ENCODE results near the gene NECAP2. TPM values are rescaled to one million over a fixed set of nuclear protein-coding genes. Genes with fewer than 3 reads are reported as not detected.
"Not testable (repeated sequence)": the region's sequence is repeated elsewhere in the genome, so short reads cannot be mapped to it uniquely, and the experiment has no call there.

NECAP2 gene
- total RNA-seq, 2 donors from 2014 or later, result 58.8 to 69.5 TPM

DNA sequence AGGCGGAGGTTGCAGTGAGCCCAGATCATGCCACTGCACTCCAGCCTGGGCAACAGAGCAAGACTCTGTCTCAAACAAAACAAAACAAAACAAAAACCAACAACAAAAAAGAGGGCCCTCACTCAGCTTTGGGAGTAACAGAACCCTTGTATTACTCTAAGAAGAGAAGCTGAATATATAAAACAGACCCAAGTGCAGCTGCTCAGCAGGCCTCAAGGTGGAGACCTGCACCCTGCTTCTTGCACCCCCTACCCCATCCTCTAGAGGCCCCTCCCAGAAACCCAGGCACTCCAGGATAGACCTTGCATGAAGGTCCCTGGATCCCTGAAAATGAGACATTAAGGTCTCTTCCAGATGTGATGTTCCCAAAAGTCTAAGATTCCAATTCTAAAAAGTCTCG is 34.4 kb downstream of the NECAP2 start:
- H3K36me3 Mint-ChIP-seq; H3K27ac Mint-ChIP-seq; H3K9me3 Mint-ChIP-seq; DNase-seq (ENCODE audit: low spot score in 2 of 2): not testable (repeated sequence)
- peak; percentile 56 to 58 for ATAC-seq

- not testable (repeated sequence) for H3K36me3 Mint-ChIP-seq, H3K9me3 Mint-ChIP-seq
Measured at GRCh38 chr1:16475771-16476770, 35.5 kb downstream of the NECAP2 start.

DNA sequence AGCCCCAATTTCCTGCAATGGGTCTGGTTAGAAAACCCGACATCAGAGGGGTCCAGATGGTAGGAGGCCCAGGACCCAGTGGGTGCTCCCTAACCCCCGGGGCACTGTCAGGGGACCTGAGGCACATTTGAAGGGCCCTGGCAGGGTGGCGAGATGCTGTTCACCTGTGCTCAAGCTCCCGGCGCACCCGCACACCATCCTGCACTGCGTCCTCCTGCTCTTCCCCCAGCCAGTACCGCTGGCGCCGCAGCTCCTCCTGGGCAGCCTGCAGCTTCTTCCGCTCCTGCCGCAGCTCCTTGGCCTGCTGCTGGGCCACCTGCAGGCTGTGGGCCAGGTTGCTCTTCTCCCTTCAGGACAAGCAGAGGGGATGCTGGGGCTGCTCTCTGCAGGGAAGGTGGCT is 37.6 kb downstream of the NECAP2 start:
- Mint-ChIP-seq H3K27ac (peak overlapping the region in 1 of 2 donors; percentile 46), H3K36me3 (no peaks in the 10 kb centered on the region), H3K9me3 (no peaks in the 10 kb centered on the region)
- ATAC-seq (peak in 1 of 2 donors; percentile 19), DNase-seq (ENCODE audit: low spot score in 2 of 2) (no peak)

More at GRCh38 chr1:16475771-16476770, 35.5 kb downstream of the NECAP2 start:
- ATAC-seq, result peak in 1 of 2 donors; percentile 27
- not testable (repeated sequence) for DNase-seq (ENCODE audit: low spot score in 2 of 2); H3K27ac Mint-ChIP-seq

- ATAC-seq; DNase-seq (ENCODE audit: low spot score in 2 of 2); H3K36me3 Mint-ChIP-seq; H3K27ac Mint-ChIP-seq; H3K9me3 Mint-ChIP-seq: not testable (repeated sequence)
Measured at GRCh38 chr1:16483146-16483545, 42.6 kb downstream of the NECAP2 start.

DNA sequence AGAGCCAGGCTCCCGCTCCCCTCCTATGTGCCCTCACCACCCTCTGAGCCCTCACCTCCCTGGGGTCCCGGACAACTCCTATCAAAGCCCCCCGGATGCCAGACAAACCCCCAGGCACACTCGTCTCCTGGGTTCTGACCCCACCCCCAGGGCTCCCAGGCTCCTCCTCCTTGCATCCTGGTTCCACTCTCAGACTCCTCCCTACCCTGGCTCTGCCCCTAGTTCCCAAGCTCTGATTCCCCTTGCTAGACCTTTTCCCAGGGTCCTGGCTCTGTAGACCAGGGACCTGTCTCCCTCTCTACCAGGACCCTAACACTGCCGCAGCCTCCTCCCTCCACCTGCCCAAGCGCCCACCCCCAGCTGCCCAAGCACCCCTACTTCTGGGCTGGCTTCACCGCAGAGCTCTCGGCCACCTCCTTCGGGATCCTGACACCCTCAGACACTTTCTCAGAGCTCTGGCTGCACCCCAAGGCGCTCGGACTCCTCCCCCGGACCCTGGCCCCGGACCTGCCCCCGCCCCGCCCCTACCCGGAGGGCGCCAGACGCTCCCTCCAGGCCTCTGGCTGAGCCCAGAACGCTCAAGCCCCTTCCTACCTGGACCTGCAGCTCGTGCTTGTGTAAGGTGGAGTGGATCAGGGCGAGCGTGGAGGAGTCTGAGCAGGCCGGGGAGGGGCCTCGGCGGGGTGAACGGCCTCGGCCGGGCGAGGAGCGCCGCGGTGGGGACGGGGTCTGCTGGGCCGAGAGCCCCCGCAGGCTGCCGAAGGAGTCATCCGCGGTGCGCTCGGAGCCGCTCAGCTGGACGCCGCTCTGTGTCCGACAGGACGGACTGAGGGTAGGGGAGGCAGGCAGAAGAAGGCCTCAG is 43.3 kb downstream of the NECAP2 start:
- H3K9me3 Mint-ChIP-seq; H3K36me3 Mint-ChIP-seq; ATAC-seq; H3K27ac Mint-ChIP-seq; DNase-seq (ENCODE audit: low spot score in 2 of 2): not testable (repeated sequence)

DNA sequence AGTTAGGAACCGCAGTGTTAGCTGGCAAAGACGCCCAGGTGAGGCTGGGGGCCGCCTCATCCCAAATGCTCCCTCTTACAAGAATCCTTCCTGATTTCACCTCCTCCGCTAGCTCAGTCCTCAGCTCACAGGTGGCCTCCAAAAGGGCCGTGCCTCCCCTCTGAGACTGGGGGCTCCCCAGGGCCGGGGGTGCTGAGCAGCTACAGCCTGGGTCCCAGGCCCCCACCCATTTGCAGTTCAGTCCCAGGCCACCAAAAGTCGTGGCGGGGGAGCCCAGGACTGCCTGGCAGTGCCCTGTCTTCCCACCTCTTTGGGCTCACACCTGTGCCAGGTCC is 43.9 kb downstream of the NECAP2 start:
- no peaks in the 10 kb centered on the region for H3K9me3 Mint-ChIP-seq
- DNase-seq (ENCODE audit: low spot score in 2 of 2) (no peak), ATAC-seq (no peak)
- H3K36me3 Mint-ChIP-seq, result no peaks in the 10 kb centered on the region
- peak overlapping the region in 1 of 2 donors; percentile 30 for H3K27ac Mint-ChIP-seq

- ATAC-seq (no peak), DNase-seq (ENCODE audit: low spot score in 2 of 2) (no peak)
- Mint-ChIP-seq H3K9me3 (no peaks in the 10 kb centered on the region), H3K36me3 (no peaks in the 10 kb centered on the region), H3K27ac (peak overlapping the region in 1 of 2 donors; percentile 30)
Measured at GRCh38 chr1:16484931-16485330, 44.4 kb downstream of the NECAP2 start.

- not testable (repeated sequence) for DNase-seq (ENCODE audit: low spot score in 2 of 2); H3K27ac Mint-ChIP-seq; H3K36me3 Mint-ChIP-seq; H3K9me3 Mint-ChIP-seq; ATAC-seq
Measured at GRCh38 chr1:16486316-16486715, 45.8 kb downstream of the NECAP2 start.

DNA sequence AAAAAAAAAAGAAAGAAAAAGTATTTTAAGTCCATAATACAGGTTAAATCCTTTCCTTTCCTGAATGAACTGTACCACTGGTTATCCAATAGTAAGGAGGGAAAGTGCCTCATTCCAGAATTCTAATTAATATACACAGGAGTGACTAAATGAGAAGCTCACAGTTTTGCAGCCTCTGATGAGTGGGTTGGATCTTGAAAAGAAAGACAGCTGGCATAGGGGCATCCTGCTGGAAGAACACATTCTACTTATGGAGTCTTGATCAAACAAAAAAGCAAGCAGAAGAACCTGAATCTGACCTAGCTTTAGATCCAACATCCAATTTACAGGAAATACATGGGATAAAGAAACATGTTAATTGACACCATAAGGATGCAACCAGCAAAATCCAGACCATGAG is 46.5 kb downstream of the NECAP2 start:
- not testable (repeated sequence) for H3K36me3 Mint-ChIP-seq; DNase-seq (ENCODE audit: low spot score in 2 of 2); H3K27ac Mint-ChIP-seq; H3K9me3 Mint-ChIP-seq; ATAC-seq

DNA sequence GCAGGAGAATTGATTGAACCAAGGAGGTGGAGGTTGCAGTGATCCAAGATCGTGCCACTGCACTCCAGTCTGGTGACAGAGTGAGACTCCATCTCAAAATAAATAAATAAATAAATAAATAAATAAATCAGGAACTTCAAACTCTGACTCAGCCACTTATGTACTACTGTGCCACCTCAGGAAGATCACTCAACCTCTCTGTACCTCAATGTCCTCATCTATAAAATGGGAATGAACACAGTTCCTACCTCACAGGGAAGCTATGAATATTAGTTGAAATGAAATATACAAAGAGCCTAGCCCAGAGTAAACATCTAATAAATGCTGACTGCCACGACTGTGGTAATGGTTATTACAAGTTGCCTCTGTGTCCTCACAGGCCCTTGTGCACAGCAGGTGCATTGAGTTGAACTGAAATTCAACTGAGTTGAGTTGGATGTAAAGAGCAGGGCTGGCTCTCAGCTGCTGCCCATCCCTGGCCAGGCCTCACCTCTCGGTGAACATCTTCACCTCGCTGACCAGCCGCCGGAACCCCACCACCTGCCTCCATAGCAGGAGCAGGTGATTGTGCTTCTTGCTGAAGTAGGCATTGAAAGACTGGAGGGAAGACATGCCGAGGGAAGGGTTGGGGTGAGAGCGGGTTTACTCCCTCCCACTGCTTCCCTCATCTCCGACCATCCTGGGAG is 48.8 kb downstream of the NECAP2 start:
- not testable (repeated sequence) for H3K9me3 Mint-ChIP-seq; DNase-seq (ENCODE audit: low spot score in 2 of 2); H3K27ac Mint-ChIP-seq; ATAC-seq; H3K36me3 Mint-ChIP-seq

GRCh38 chr1:16491056-16491675 is 50.6 kb downstream of the NECAP2 start:
- no peak for ATAC-seq
- DNase-seq (ENCODE audit: low spot score in 2 of 2), result no peak
- Mint-ChIP-seq H3K36me3 (no peaks in the 10 kb centered on the region), H3K27ac (peak overlapping the region in 1 of 2 donors; percentile 88), H3K9me3 (no peaks in the 10 kb centered on the region)

- H3K9me3 Mint-ChIP-seq; H3K36me3 Mint-ChIP-seq; DNase-seq (ENCODE audit: low spot score in 2 of 2): not testable (repeated sequence)
- peak; percentile 84 to 85 for ATAC-seq
- peak overlapping the region; percentile 70 to 88 for H3K27ac Mint-ChIP-seq
Measured at GRCh38 chr1:16492937-16493336, 52.4 kb downstream of the NECAP2 start.

DNA sequence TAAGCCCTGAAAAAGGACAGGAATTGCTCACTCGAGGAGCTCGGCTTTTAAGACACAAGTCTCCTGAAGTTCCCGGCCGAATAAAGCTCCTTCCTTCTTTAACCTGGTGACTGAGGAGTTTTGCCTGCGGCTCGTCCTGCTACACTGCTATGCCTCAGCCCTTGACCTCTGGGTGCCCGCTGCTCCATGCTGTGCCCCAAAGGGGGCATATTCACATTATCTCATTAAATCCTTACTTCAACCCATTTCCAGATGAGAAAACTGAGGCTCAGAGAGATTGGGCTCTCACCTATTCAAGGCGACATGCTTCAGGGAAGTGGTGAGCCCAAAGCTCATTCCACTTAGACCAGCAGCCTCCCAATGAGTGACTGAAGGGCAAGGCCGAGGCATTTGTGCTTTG is 53.2 kb downstream of the NECAP2 start:
- peak overlapping the region in 1 of 2 donors; percentile 88 for H3K27ac Mint-ChIP-seq
- not testable (repeated sequence) for H3K9me3 Mint-ChIP-seq; DNase-seq (ENCODE audit: low spot score in 2 of 2); H3K36me3 Mint-ChIP-seq; ATAC-seq

- not testable (repeated sequence) for ATAC-seq; H3K36me3 Mint-ChIP-seq; DNase-seq (ENCODE audit: low spot score in 2 of 2); H3K9me3 Mint-ChIP-seq
- H3K27ac Mint-ChIP-seq, result peak overlapping the region in 1 of 2 donors; percentile 10
Measured at GRCh38 chr1:16497474-16497904, 57.0 kb downstream of the NECAP2 start.

DNA sequence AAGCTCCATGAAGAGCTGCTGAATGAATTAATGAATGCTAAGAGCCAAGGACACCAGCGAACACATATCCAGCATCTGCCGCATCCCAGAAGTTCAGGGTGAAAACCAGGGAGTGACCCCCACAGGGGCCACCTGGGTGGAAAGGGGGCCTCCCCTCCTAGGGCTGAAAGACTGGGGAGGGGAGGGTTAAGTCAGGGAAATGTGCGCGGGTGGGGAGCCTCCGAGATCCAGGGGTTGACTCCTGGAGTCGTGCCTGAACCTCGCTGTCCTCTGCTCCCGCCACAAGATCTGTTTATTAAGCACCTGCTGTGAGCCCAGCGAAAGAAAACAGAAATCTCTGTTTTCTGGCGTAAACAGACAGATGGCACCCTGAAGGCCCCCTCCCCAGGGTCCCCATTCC is 57.5 kb downstream of the NECAP2 start:
- H3K9me3 Mint-ChIP-seq; ATAC-seq; DNase-seq (ENCODE audit: low spot score in 2 of 2); H3K36me3 Mint-ChIP-seq: not testable (repeated sequence)
- H3K27ac Mint-ChIP-seq, result peak overlapping the region in 1 of 2 donors; percentile 10
